HEK293T (cell line): ENCODE data around the gene FSIP1.
A peak's percentile ranks its signal among the peaks of the same experiment; 100 is the strongest.

Experiments used
- CTCF ChIA-PET: fragments of 350-600 bp; formaldehyde crosslinking; extraction: SDS; loops from one replicate; lab custom pipeline; 2021; ENCODE audit warnings: antibody characterized with exemption, inconsistent platforms; lab: Yijun Ruan, JAX
- POLR2A ChIA-PET: fragments of 350-600 bp; formaldehyde crosslinking; extraction: SDS; loops from one replicate; lab custom pipeline; 2020; ENCODE audit warnings: antibody characterized with exemption, inconsistent platforms; lab: Yijun Ruan, JAX
- DNase-seq: peaks from one replicate; pipeline ENCODE4 v3.0.0; 2012; ENCODE audit warnings: mixed read lengths; ENCODE audit errors: extremely low spot score
- ARNT ChIP-seq: fragments of 450-650 bp; IDR thresholded peaks from 2 replicates; pipeline ENCODE4 v1.6.1; 2017; ENCODE audit warnings: mild to moderate bottlenecking
- BHLHE40 ChIP-seq: fragments of 450-650 bp; IDR thresholded peaks from 2 replicates; pipeline ENCODE4 v1.6.1; 2016; ENCODE audit warnings: mild to moderate bottlenecking, moderate library complexity, borderline replicate concordance
- CTBP1 ChIP-seq: fragments of 450-650 bp; IDR thresholded peaks from 2 replicates; pipeline ENCODE4 v1.6.1; 2016; ENCODE audit warnings: borderline replicate concordance
- ELF4 ChIP-seq: fragments of 450-650 bp; IDR thresholded peaks from 2 replicates; pipeline ENCODE4 v1.6.1; 2017; ENCODE audit warnings: antibody characterized with exemption
- FOXA1 ChIP-seq: fragments of 450-650 bp; IDR thresholded peaks from 2 replicates; pipeline ENCODE4 v1.6.1; 2016; ENCODE audit warnings: mild to moderate bottlenecking
- FOXK2 ChIP-seq: fragments of 450-650 bp; IDR thresholded peaks from 2 replicates; pipeline ENCODE4 v1.6.1; 2016; ENCODE audit warnings: mild to moderate bottlenecking
- FOXM1 ChIP-seq: fragments of 450-650 bp; IDR thresholded peaks from 2 replicates; pipeline ENCODE4 v1.6.1; 2017; ENCODE audit warnings: mild to moderate bottlenecking, borderline replicate concordance
- HDGF ChIP-seq: fragments of 450-650 bp; IDR thresholded peaks from 2 replicates; pipeline ENCODE4 v1.6.1; 2017; ENCODE audit warnings: antibody characterized with exemption, borderline replicate concordance
- L3MBTL2 ChIP-seq: fragments of 450-650 bp; conservative IDR thresholded peaks from 2 replicates; pipeline ENCODE4 v1.6.1; 2016; ENCODE audit warnings: mild to moderate bottlenecking
- LEF1 ChIP-seq: fragments of 450-650 bp; IDR thresholded peaks from 2 replicates; pipeline ENCODE4 v1.6.1; 2017; ENCODE audit warnings: mild to moderate bottlenecking, borderline replicate concordance
- NFRKB ChIP-seq: fragments of 450-650 bp; IDR thresholded peaks from 2 replicates; pipeline ENCODE4 v1.6.1; 2016; ENCODE audit warnings: mild to moderate bottlenecking, moderate library complexity
- PKNOX1 ChIP-seq: fragments of 450-650 bp; IDR thresholded peaks from 2 replicates; pipeline ENCODE4 v1.6.1; 2016
- SP1 ChIP-seq: fragments of 450-650 bp; IDR thresholded peaks from 2 replicates; pipeline ENCODE4 v1.6.1; 2017
- SUZ12 ChIP-seq: fragments of 450-650 bp; IDR thresholded peaks from 2 replicates; pipeline ENCODE4 v1.6.1; 2016; ENCODE audit warnings: mild to moderate bottlenecking
- TARDBP ChIP-seq: fragments of 450-650 bp; IDR thresholded peaks from 2 replicates; pipeline ENCODE4 v1.6.1; 2016
- ZNF384 ChIP-seq: fragments of 450-650 bp; IDR thresholded peaks from 2 replicates; pipeline ENCODE4 v1.6.1; 2016

Gene FSIP1

GRCh38 chr15:39687965-39688364 is 94.7 kb downstream of the FSIP1 start:
- DNase-seq: no peak
- no peak for TF ChIP-seq FOXM1
- TF ChIP-seq TARDBP: no peak
- TF ChIP-seq SP1: no peak
- TF ChIP-seq CTBP1: no peak
- no peak for TF ChIP-seq FOXK2
- no peak for TF ChIP-seq HDGF
- TF ChIP-seq ZNF384: no peak
- no peak for TF ChIP-seq ARNT
- no peak for TF ChIP-seq FOXA1
- no peak for TF ChIP-seq NFRKB
- ChIA-PET CTCF (interaction anchor here (2.8 kb wide), 1 partner anchor 70 kb away, joined by 25 read pairs; no protein-coding TSS in a partner anchor), POLR2A (no interaction called here)

GRCh38 chr15:39685999-39686613 is 96.5 kb downstream of the FSIP1 start:
- DNase-seq: peak; percentile 21
- POLR2A ChIA-PET: no interaction called here
- TF ChIP-seq TARDBP (no peak), SP1 (no peak), HDGF (no peak), ELF4 (no peak), NFRKB (no peak), BHLHE40 (no peak), LEF1 (no peak), L3MBTL2 (no peak), FOXA1 (no peak), PKNOX1 (no peak), ARNT (no peak), SUZ12 (no peak), FOXK2 (no peak)
- CTCF ChIA-PET: interaction anchor here (1.0 to 2.8 kb wide), 3 partner anchors 19 to 113 kb away, joined by 3 to 25 read pairs (median 3); no protein-coding TSS in a partner anchor

- DNase-seq: no peak
- TF ChIP-seq CTBP1 (no peak), SP1 (no peak), FOXA1 (no peak), ARNT (no peak), HDGF (no peak), L3MBTL2 (no peak), NFRKB (no peak), TARDBP (no peak), ZNF384 (no peak), SUZ12 (no peak), FOXK2 (no peak)
- ChIA-PET CTCF (interaction anchor here (2.8 kb wide), 1 partner anchor 72 kb away, joined by 25 read pairs; no protein-coding TSS in a partner anchor), POLR2A (no interaction called here)
Observed at GRCh38 chr15:39685367-39685766, 97.3 kb downstream of the FSIP1 start.

GRCh38 chr15:39684233-39684632 is 98.4 kb downstream of the FSIP1 start:
- DNase-seq: no peak
- no peak for TF ChIP-seq FOXM1
- TF ChIP-seq CTBP1: no peak
- TF ChIP-seq ZNF384: no peak
- TF ChIP-seq TARDBP: no peak
- no peak for TF ChIP-seq LEF1
- TF ChIP-seq L3MBTL2: no peak
- TF ChIP-seq HDGF: no peak
- TF ChIP-seq NFRKB: no peak
- CTCF ChIA-PET: interaction anchor here (0.7 kb wide), 1 partner anchor 9 kb away, joined by 3 read pairs; no protein-coding TSS in a partner anchor
- POLR2A ChIA-PET: no interaction called here

- POLR2A ChIA-PET: no interaction called here
- CTCF ChIA-PET: no interaction called here
- TF ChIP-seq ZNF384 (no peak), SUZ12 (no peak), ARNT (no peak), FOXM1 (no peak), CTBP1 (no peak), FOXA1 (no peak), FOXK2 (no peak), TARDBP (no peak), LEF1 (no peak), NFRKB (no peak), PKNOX1 (no peak)
Observed at GRCh38 chr15:39682366-39682765, 100.3 kb downstream of the FSIP1 start.

GRCh38 chr15:39680868-39681267 is 101.8 kb downstream of the FSIP1 start:
- no peak for TF ChIP-seq FOXK2
- no peak for TF ChIP-seq CTBP1
- TF ChIP-seq ARNT: no peak
- TF ChIP-seq NFRKB: no peak
- no peak for TF ChIP-seq FOXA1
- TF ChIP-seq ZNF384: no peak
- no peak for TF ChIP-seq L3MBTL2
- TF ChIP-seq LEF1: no peak
- TF ChIP-seq SP1: no peak
- TF ChIP-seq SUZ12: no peak
- TF ChIP-seq HDGF: no peak
- TF ChIP-seq PKNOX1: no peak
- no peak for TF ChIP-seq FOXM1
- no peak for TF ChIP-seq ELF4
- POLR2A ChIA-PET: no interaction called here
- DNase-seq: no peak
- CTCF ChIA-PET: no interaction called here

More at GRCh38 chr15:39682366-39682765, 100.3 kb downstream of the FSIP1 start:
- no peak for DNase-seq
